Measurements from ENCODE around the gene MYO9B. TPM values are rescaled to one million over a fixed set of nuclear protein-coding genes. Genes with fewer than 3 reads are reported as not detected.

MYO9B gene
- total RNA-seq (28.2 TPM), polyA plus RNA-seq (103 TPM)
- long read RNA-seq, donor 1, result 0 reads
- long read RNA-seq, donor 2, partial matches to known transcripts, result 70 of 71 reads
- long read RNA-seq, donor 2, other reads (novel, unspliced or antisense), result 0 of 71 reads
- long read RNA-seq, donor 3, partial matches to known transcripts, result 0 of 1 reads
- long read RNA-seq, donor 3, other reads (novel, unspliced or antisense), result 0 of 1 reads
- long read RNA-seq, donor 4, result 0 reads
- long read RNA-seq, donor 5, partial matches to known transcripts, result 6 of 7 reads
- long read RNA-seq, donor 5, other reads (novel, unspliced or antisense), result 0 of 7 reads
- long read RNA-seq, donor 6, result 0 reads
- long read RNA-seq, donor 7, partial matches to known transcripts, result 5 of 5 reads
- long read RNA-seq, donor 7, other reads (novel, unspliced or antisense), result 0 of 5 reads
- long read RNA-seq, donor 8, result 0 reads
- long read RNA-seq, donor 9, result 0 reads
- long read RNA-seq, donor 10, partial matches to known transcripts, result 10 of 10 reads
- long read RNA-seq, donor 10, other reads (novel, unspliced or antisense), result 0 of 10 reads

- H3K27ac ChIP-seq (ENCODE audit: low read depth in 1 of 2, low read length in 1 of 2), result peak within 1 kb of the TSS; percentile 79 to 86
- WGBS, result under 1% methylated on average over 103 of the region's 103 CpGs
Measured at GRCh38 chr19:17075035-17075863, at the start of gene MYO9B, which contains the start of gene HAUS8. MYO9B (plus strand) TSS chr19:17075777; CDS start chr19:17101718, 25,941 bp downstream. HAUS8 (minus strand) TSS chr19:17075452; CDS start chr19:17075422, 30 bp downstream.

GRCh38 chr19:17025991-17026658, 49.5 kb upstream of the MYO9B start:
- no peaks in the 10 kb centered on the region for H3K4me1 ChIP-seq (ENCODE audit: control insufficient read depth in 2 of 2, insufficient read depth in 2 of 2, low read length in 2 of 2)
- peaks cover 0 to 20% of the 10 kb centered on the region in 2 donors for H3K9me3 ChIP-seq (ENCODE audit: control insufficient read depth in 2 of 2, insufficient read depth in 1 of 2, low read length in 1 of 2)
- WGBS, result 2% methylated on average over 40 of the region's 40 CpGs
- DNase-seq (ENCODE audit: low read depth in 6 of 9, low spot score in 9 of 9), result peak in 1 of 9 donors; percentile 12
- H3K27ac ChIP-seq (ENCODE audit: low read depth in 1 of 2, low read length in 1 of 2), result no peak overlapping the region
- peaks cover 28 to 49% of the 10 kb centered on the region in 2 donors for H3K27me3 ChIP-seq (ENCODE audit: control insufficient read depth in 2 of 2, insufficient read depth in 1 of 2, low read length in 1 of 2)
- H3K36me3 ChIP-seq (ENCODE audit: control insufficient read depth in 2 of 2, insufficient read depth in 2 of 2, low read length in 1 of 2), result no peaks in the 10 kb centered on the region
- H3K4me3 ChIP-seq (ENCODE audit: low read length in 2 of 2), result peak overlapping the region in 1 of 2 donors; percentile 23

More at GRCh38 chr19:17075035-17075863, at the start of gene MYO9B, which contains the start of gene HAUS8:
- Histone ChIP-seq H3K27me3 (ENCODE audit: control insufficient read depth in 2 of 2, insufficient read depth in 1 of 2, low read length in 1 of 2) (no peaks in the 10 kb centered on the region), H3K4me1 (ENCODE audit: control insufficient read depth in 2 of 2, insufficient read depth in 2 of 2, low read length in 2 of 2) (peaks cover 23 to 53% of the 10 kb centered on the region in 2 donors), H3K9me3 (ENCODE audit: control insufficient read depth in 2 of 2, insufficient read depth in 1 of 2, low read length in 1 of 2) (no peaks in the 10 kb centered on the region), H3K4me3 (ENCODE audit: low read length in 2 of 2) (peak within 1 kb of the TSS; percentile 80 to 88), H3K36me3 (ENCODE audit: control insufficient read depth in 2 of 2, insufficient read depth in 2 of 2, low read length in 1 of 2) (peaks cover 19 to 20% of the 10 kb centered on the region in 2 donors)
- DNase-seq (ENCODE audit: low read depth in 6 of 9, low spot score in 9 of 9), result peak; percentile 96 to 100 (median 99)

DNA sequence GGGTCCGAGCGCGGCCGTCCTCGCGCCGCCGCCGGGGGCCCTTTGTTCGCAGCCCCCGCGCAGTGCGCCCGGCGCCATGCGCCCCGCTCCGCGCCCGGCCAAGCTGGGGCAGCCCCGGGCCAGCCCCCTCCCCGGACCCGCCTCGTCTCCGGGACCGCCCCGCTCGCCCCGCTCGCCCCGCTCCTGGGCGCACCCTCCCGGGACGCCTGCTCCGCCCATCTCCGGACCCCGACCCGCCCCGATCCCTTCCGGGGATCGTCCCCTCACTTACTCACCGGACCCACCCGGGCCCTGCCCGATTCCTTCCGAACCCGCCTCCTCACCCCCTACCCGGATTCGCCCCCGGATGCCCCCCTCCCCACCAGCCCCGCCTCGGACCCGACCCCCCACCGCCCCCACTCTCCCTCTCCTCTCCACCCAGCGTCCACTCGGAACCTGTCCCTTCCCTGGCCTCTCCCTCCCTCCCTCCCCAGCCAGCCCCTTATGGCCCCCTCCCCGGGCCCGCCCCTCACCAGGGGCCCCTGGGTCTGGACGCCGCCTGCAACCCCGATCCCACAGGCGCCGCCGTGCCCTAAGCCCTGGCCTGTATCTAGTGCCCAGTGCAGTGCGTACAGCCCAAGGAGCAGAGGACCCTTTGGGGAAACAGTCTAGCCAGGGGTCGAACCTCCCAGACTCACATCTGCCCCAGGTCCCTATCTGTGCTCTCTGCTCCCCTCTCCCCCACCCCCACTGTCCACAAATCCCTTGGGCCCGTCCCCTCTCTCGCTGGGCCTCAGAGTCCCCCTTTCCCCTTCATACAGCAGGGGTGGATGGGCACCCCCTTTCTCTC, 48.7 kb upstream of the MYO9B start, which contains the start of gene CPAMD8:
TSS of gene CPAMD8 (minus strand) at position 105 of the 829 bp plus-strand sequence. CDS start 168 bp downstream, outside the sequence.
- H3K36me3 ChIP-seq (ENCODE audit: control insufficient read depth in 2 of 2, insufficient read depth in 2 of 2, low read length in 1 of 2), result no peaks in the 10 kb centered on the region
- WGBS, result 20% methylated on average over 67 of the region's 67 CpGs
- peaks cover 28 to 48% of the 10 kb centered on the region in 2 donors for H3K27me3 ChIP-seq (ENCODE audit: control insufficient read depth in 2 of 2, insufficient read depth in 1 of 2, low read length in 1 of 2)
- H3K9me3 ChIP-seq (ENCODE audit: control insufficient read depth in 2 of 2, insufficient read depth in 1 of 2, low read length in 1 of 2), result peaks cover 0 to 12% of the 10 kb centered on the region in 2 donors
- H3K27ac ChIP-seq (ENCODE audit: low read depth in 1 of 2, low read length in 1 of 2), result no peak within 1 kb of the TSS
- H3K4me1 ChIP-seq (ENCODE audit: control insufficient read depth in 2 of 2, insufficient read depth in 2 of 2, low read length in 2 of 2), result no peaks in the 10 kb centered on the region
- peak within 1 kb of the TSS in 1 of 2 donors; percentile 23 for H3K4me3 ChIP-seq (ENCODE audit: low read length in 2 of 2)
- no peak for DNase-seq (ENCODE audit: low read depth in 6 of 9, low spot score in 9 of 9)

DNA sequence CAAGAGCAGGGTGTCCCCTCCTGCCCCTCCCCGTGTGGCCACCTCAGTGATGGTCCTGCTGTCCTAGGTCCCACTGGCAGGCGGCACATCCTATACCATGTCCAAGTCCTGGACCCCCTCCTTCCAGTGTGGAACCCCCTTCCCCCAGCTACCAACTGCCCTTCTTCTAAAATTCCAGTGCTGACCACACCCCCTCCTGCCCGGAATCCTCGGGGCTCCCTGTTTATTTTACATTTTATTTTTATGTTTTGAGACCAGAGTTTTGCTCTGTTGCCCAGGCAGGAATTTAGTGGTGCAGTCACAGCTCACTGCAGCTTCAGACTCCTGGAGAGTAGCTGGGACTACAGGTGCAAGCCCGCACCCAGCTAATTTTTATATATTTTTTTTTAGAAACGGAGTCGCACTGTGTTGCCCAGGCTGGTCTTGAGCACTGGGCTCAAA, 48.0 kb upstream of the MYO9B start:
- no peak for DNase-seq (ENCODE audit: low read depth in 6 of 9, low spot score in 9 of 9)
- Histone ChIP-seq H3K27me3 (ENCODE audit: control insufficient read depth in 2 of 2, insufficient read depth in 1 of 2, low read length in 1 of 2) (peaks cover 28 to 46% of the 10 kb centered on the region in 2 donors), H3K27ac (ENCODE audit: low read depth in 1 of 2, low read length in 1 of 2) (no peak overlapping the region), H3K36me3 (ENCODE audit: control insufficient read depth in 2 of 2, insufficient read depth in 2 of 2, low read length in 1 of 2) (no peaks in the 10 kb centered on the region), H3K4me3 (ENCODE audit: low read length in 2 of 2) (no peak overlapping the region), H3K9me3 (ENCODE audit: control insufficient read depth in 2 of 2, insufficient read depth in 1 of 2, low read length in 1 of 2) (peaks cover 0 to 7% of the 10 kb centered on the region in 2 donors), H3K4me1 (ENCODE audit: control insufficient read depth in 2 of 2, insufficient read depth in 2 of 2, low read length in 2 of 2) (no peaks in the 10 kb centered on the region)
- WGBS, result 66% methylated on average over 7 of the region's 7 CpGs

DNA sequence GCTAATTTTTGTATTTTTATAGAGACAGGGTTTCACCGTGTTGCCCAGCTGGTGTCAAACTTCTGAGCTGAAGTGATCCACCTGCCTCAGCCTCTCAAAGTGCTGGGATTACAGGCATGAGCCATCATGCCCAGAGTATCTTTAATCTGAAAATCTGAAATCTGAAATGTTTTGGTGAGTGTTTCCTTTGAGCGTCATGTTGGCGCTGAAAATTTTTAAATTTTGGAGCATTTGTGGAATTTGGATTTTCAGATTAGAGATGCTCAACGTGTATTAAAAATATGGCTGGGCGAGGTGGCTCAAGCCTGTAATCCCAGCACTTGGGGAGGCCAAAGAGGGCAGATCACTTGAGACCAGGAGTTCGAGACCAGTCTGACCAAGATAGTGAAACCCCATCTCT, 43.8 kb upstream of the MYO9B start:
- H3K9me3 ChIP-seq (ENCODE audit: control insufficient read depth in 2 of 2, insufficient read depth in 1 of 2, low read length in 1 of 2), result no peaks in the 10 kb centered on the region
- H3K36me3 ChIP-seq (ENCODE audit: control insufficient read depth in 2 of 2, insufficient read depth in 2 of 2, low read length in 1 of 2), result no peaks in the 10 kb centered on the region
- H3K4me3 ChIP-seq (ENCODE audit: low read length in 2 of 2), result no peak overlapping the region
- H3K4me1 ChIP-seq (ENCODE audit: control insufficient read depth in 2 of 2, insufficient read depth in 2 of 2, low read length in 2 of 2), result peaks cover 0 to 2% of the 10 kb centered on the region in 2 donors
- 93% methylated on average over 6 of the region's 6 CpGs for WGBS
- H3K27me3 ChIP-seq (ENCODE audit: control insufficient read depth in 2 of 2, insufficient read depth in 1 of 2, low read length in 1 of 2), result peaks cover 11 to 25% of the 10 kb centered on the region in 2 donors
- no peak for DNase-seq (ENCODE audit: low read depth in 6 of 9, low spot score in 9 of 9)
- no peak overlapping the region for H3K27ac ChIP-seq (ENCODE audit: low read depth in 1 of 2, low read length in 1 of 2)

DNA sequence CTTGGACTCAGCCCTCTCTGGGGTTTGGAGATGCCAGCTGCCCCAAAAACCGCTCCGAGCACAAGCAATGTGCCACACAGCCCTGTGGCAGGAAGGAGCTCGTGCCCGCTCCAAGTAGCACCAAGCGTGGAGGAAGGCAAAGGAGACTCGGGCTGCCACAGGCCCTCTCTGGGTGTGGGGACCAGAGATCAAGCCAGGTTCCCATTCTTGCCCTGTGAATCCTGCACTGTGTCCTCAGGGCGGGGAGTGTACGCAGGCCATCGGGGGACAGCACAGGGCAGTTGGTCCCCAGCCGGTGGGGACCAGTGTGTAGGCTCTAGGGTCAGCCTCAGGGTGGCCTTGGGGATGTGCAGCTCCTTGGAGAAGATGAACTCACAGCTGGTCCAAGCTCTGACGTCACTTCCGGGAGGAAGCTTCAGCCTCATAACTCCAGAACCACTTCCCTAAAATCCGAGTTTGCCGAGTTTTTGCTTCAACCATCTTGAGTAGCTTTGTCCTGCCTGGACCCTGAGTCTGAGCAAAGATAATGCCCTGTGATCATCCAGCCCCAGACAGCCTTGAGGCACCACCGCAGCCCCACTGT, 39.6 kb upstream of the MYO9B start:
- peaks cover 0 to 2% of the 10 kb centered on the region in 2 donors for H3K27me3 ChIP-seq (ENCODE audit: control insufficient read depth in 2 of 2, insufficient read depth in 1 of 2, low read length in 1 of 2)
- no peak overlapping the region for H3K4me3 ChIP-seq (ENCODE audit: low read length in 2 of 2)
- no peaks in the 10 kb centered on the region for H3K36me3 ChIP-seq (ENCODE audit: control insufficient read depth in 2 of 2, insufficient read depth in 2 of 2, low read length in 1 of 2)
- H3K9me3 ChIP-seq (ENCODE audit: control insufficient read depth in 2 of 2, insufficient read depth in 1 of 2, low read length in 1 of 2), result no peaks in the 10 kb centered on the region
- DNase-seq (ENCODE audit: low read depth in 6 of 9, low spot score in 9 of 9), result peak in 1 of 9 donors; percentile 17
- WGBS, result 77% methylated on average over 15 of the region's 15 CpGs
- no peak overlapping the region for H3K27ac ChIP-seq (ENCODE audit: low read depth in 1 of 2, low read length in 1 of 2)
- H3K4me1 ChIP-seq (ENCODE audit: control insufficient read depth in 2 of 2, insufficient read depth in 2 of 2, low read length in 2 of 2), result peaks cover 0 to 2% of the 10 kb centered on the region in 2 donors

DNA sequence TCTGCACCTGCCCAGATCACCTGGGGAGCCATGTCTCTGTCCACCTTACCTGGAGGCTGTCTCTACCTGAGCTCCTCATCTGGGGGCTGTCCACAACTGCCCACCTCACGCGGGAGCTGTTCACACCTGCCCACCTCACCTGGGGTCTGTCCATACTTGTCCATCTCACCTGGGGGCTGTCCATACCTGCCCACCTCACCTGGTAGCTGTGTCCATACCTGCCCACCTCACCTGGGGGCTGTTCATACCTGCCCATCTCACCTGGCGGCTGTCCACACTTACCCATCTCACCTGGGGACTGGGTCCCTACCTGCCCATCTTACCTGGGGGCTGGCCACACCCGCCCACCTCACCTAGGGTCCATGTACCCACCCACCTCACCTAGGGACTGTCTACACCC, 38.9 kb upstream of the MYO9B start:
- H3K27ac ChIP-seq (ENCODE audit: low read depth in 1 of 2, low read length in 1 of 2), result no peak overlapping the region
- H3K36me3 ChIP-seq (ENCODE audit: control insufficient read depth in 2 of 2, insufficient read depth in 2 of 2, low read length in 1 of 2), result no peaks in the 10 kb centered on the region
- no peak overlapping the region for H3K4me3 ChIP-seq (ENCODE audit: low read length in 2 of 2)
- H3K9me3 ChIP-seq (ENCODE audit: control insufficient read depth in 2 of 2, insufficient read depth in 1 of 2, low read length in 1 of 2), result no peaks in the 10 kb centered on the region
- peaks cover 0 to 2% of the 10 kb centered on the region in 2 donors for H3K27me3 ChIP-seq (ENCODE audit: control insufficient read depth in 2 of 2, insufficient read depth in 1 of 2, low read length in 1 of 2)
- no peak for DNase-seq (ENCODE audit: low read depth in 6 of 9, low spot score in 9 of 9)
- 96% methylated on average over 4 of the region's 4 CpGs for WGBS
- peaks cover 0 to 2% of the 10 kb centered on the region in 2 donors for H3K4me1 ChIP-seq (ENCODE audit: control insufficient read depth in 2 of 2, insufficient read depth in 2 of 2, low read length in 2 of 2)

Measured in thymus (tissue), 14 donors.